Activated CD8-positive, alpha-beta memory T cell treated with anti-CD3 and anti-CD28 coated beads for 1 hour (primary cell): Measurements from ENCODE around the gene NTRK2.

ENCODE experiments used
- DNase-seq, 2 donors: peaks; one replicate each; pipeline ENCODE4 v3.0.0-alpha.2; 2020; ENCODE audit warnings: low read depth in 1 of 2; ENCODE audit errors: extremely low read depth in 1 of 2

Gene NTRK2

GRCh38 chr9:84681516-84682285, 12.2 kb downstream of the NTRK2 start:
- no peak for DNase-seq

GRCh38 chr9:84686068-84686467, 16.5 kb downstream of the NTRK2 start:
- no peak for DNase-seq

DNA sequence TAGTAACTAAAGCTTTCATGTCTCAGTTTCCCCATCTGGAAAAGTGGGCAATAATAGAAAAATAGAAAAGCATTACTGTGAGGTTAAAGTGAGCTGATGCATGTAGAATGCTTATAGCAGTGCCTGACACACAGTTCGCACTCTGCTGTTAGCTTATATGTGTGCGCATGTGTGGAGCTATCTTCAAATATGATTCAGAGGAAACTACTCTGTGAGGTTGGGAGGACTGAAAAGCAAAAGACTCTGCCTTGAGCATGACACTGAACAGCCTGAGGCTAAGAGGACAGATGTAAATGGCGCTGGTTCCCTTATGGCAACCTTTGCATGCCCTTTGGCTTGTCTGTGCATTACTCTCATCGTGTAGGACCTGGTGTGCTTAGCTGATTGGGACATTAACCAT, 19.4 kb downstream of the NTRK2 start:
- no peak for DNase-seq

DNA sequence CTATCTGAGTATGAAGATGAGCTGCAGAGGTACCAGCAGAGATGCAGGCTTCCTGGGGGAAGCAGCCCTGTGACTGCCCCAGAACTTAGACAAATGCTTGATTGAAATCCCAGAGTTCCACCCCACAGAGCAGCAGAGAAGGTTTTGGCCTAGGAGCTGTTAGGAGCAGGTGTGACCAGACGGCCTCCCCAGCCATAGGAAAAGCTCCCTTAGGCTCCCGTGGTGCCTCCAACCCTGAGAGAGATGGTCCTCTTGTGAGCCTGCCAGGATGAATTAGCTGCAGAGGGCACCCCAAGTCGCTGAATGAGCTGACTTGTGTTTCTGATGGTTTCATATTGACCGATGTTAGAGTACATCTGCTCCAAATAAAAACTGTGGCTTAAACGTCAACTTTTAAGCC, 22.1 kb downstream of the NTRK2 start:
- no peak for DNase-seq

DNA sequence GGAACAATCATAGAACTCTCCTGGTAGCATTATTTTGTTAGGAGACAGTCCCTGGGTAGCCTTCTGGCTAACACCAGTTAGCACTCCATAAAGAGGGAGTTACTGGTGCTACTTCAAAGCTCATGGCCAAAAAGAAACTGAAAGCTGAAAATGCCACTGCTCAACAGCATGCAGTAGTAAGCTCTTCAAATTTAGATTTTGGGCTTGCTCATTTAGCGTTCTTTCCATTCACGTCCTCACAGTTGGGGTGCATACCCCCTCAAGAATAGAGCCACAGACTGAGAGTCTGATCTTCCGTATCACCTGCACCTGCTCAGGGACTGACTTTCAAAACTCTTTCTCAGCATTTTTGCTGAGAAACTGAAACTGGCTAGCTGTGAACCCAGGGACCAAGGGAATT, 24.7 kb downstream of the NTRK2 start:
- no peak for DNase-seq

GRCh38 chr9:84697042-84697441, 27.5 kb downstream of the NTRK2 start:
- no peak for DNase-seq

DNA sequence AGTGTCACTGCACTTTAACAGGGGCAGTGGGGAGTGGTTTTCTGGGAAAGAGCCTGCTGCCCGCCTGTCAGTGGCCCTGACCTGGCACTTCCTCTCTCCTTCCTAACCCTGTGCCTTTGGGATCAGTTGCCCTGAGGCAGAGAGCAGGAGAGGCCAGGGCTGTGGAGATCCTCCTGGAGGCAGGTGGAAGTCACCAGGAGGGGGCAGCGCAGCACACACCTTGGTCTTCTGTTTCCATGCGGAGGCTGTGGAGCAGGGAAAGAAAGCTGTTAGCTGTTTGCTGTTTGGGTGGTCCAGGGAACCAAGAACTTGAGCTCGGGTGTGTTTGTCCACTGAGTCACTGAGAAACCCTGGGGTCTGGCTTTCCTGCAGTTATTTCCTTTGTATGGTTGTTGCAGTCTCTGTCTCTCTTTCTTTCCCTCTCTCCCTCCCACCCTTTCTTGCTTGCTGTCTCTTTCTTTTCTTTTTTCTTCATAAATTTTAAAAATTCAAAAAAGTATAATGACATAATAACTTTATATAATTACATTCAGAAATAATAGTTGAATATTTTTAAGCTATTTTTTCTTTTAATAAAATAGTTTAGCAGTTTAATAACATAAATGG, 28.1 kb downstream of the NTRK2 start:
- no peak for DNase-seq

DNA sequence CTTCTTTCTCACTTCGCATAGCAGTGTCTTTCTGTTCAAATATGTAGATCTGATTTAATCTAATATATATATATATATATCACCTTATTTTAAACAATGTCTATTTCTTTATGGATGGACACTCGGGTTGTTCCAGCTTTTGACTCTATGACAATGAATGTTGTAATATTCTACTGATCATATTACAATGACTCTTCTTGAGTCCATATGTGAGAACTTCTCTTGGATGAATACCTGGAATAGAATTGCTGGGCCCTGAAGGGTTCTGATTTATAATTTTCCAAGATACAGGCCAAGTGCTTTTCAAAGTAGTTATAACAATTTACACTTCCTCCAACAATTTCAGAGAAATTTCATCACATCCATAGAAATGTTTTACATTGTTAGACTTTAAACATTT, 28.8 kb downstream of the NTRK2 start:
- no peak for DNase-seq

- no peak for DNase-seq
Measured at GRCh38 chr9:84699984-84700383, 30.5 kb downstream of the NTRK2 start.

GRCh38 chr9:84701801-84702200, 32.3 kb downstream of the NTRK2 start:
- no peak for DNase-seq

GRCh38 chr9:84702471-84702870, 32.9 kb downstream of the NTRK2 start:
- no peak for DNase-seq

DNA sequence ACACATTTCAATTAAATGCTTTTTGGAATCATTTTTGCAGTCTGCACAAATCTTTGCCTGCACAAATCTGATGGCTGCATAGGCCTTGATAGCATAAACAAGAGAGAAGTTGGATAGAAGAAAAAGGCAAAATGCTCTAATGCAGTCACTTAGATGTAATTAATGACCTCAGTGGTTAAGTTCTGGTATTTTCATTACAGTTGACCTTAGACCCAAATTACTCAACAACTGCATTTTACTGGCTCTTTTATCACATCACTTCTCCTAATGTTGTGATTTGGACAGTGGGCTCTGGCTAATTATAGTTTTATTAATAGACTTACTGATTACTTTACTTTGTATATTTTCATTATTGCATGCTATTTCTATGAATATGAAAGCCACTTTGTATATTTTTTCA, 34.3 kb downstream of the NTRK2 start:
- no peak for DNase-seq

GRCh38 chr9:84705128-84705527, 35.6 kb downstream of the NTRK2 start:
- DNase-seq, result no peak

DNA sequence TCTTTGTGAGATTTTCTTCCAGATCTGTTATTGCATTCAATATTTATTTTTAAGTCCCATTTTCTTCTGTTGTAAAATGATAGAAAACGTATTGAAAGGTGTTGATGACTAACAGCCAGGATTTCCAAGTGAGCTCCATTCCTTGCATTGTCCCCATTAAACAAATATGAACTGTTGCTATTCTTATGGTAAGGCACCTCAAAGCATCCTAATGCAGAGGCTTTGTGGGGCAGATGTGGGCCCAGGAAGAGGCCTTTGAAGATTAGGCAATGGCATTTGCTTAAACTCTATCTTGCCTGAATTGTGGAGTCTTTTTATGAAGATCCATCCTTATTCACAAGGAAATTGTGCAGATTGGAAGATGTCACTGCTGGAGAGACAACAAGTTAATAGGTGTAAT, 38.9 kb downstream of the NTRK2 start:
- DNase-seq, result no peak

GRCh38 chr9:84709056-84709455, 39.5 kb downstream of the NTRK2 start:
- no peak for DNase-seq

DNA sequence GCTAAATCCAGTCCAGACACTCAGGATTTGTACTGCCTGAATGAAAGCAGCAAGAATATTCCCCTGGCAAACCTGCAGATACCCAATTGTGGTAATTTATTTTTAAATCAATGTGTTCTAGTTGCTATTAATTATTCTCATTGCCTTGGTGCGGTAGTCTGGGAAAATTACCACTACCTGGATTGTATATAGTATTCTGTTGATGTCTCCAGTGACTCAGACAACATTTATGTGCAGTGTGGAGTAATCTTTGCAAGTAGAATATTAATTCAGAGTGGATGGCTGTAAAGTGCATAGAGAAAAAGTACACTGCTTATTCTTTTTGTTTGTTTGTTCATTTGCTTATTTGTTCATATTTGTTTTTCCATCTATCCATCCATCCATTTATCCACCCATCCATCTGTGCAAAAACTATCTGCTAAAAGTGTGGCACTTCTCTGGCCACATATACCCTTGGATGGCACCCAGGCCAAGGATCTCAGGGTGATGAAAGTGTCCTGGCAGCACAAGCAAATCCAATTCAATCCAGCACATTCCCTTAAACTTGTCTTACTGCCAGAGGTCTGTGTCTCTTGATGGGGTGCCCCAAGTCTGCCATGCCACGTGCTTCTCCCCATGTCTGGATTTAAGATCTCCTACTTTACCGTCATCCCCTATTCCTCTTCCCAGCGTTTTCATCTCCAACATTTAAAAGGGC, 41.3 kb downstream of the NTRK2 start:
- no peak for DNase-seq

DNA sequence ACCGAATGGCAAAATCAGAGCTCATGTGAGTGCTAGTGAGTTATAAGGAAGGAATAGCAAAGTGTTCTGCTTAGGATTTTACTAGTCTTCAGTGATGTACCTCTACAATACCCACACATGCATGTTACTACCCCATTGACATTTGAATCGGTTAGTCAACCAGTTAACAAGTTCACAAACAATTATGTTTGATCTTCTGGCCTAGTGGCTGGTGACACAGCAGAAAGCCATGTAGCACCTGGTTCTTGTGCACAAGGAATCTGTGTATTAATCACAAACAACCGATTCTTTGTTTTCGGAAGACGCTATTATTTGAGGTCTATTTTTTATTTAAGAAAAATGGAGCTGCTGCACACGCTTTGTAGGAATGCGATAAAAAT, 41.9 kb downstream of the NTRK2 start:
- no peak for DNase-seq

- no peak for DNase-seq
Measured at GRCh38 chr9:84711936-84712335, 42.4 kb downstream of the NTRK2 start.

DNA sequence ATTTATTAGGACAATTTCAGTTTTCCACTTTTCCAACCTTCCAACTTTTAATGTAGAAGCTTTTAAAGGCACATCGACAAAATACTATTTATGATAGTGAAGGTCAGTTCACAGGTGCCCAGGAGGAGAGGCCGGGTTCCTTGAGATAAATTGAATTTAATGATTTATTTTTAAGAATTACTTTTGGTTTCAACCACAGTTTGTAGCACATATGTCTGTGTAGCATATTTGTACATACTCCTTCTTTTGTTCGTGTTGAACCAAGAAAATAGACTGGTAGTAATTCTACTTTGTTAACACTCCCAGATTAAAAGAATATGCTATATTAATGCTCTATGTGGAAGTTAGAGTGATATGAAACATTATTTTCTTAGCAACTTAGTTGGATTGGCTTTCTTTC, 46.7 kb downstream of the NTRK2 start:
- no peak for DNase-seq

DNA sequence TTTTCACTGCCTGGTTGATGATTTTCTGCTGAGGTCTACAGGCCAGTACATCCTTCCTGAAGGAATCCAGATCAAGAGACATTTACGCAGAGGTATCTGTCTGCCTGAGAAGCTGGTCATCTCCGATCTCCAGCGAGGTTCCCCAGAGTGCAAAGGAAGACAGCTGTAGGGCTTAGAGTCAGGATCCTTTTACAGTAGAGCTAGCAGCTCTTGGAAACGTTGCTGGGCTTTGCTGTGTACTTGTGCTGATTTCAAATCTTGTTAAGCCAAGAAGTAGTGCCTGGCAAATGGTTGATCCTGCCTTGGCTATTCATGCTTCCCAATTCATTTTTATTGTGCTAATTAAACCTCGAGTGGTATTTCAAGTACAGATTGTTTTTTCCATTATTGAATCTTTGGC, 48.9 kb downstream of the NTRK2 start:
- no peak for DNase-seq

- DNase-seq, result no peak
Measured at GRCh38 chr9:84722388-84722989, 53.0 kb downstream of the NTRK2 start.

- DNase-seq, result no peak
Measured at GRCh38 chr9:84723426-84723825, 53.9 kb downstream of the NTRK2 start.
